NOMO-1 treated with dmso at 0.1 percent for 144 hours (cell line): Measurements from ENCODE around the gene EHD1.

ENCODE experiments used
- DNase-seq: peaks from one replicate; lab custom pipeline; 2025; ENCODE audit not compliant: unreplicated experiment; lab: John Stamatoyannopoulos, UW

Gene EHD1

GRCh38 chr11:64875369-64876228 is 2.8 kb downstream of the EHD1 start:
- DNase-seq = peak; percentile 86

DNA sequence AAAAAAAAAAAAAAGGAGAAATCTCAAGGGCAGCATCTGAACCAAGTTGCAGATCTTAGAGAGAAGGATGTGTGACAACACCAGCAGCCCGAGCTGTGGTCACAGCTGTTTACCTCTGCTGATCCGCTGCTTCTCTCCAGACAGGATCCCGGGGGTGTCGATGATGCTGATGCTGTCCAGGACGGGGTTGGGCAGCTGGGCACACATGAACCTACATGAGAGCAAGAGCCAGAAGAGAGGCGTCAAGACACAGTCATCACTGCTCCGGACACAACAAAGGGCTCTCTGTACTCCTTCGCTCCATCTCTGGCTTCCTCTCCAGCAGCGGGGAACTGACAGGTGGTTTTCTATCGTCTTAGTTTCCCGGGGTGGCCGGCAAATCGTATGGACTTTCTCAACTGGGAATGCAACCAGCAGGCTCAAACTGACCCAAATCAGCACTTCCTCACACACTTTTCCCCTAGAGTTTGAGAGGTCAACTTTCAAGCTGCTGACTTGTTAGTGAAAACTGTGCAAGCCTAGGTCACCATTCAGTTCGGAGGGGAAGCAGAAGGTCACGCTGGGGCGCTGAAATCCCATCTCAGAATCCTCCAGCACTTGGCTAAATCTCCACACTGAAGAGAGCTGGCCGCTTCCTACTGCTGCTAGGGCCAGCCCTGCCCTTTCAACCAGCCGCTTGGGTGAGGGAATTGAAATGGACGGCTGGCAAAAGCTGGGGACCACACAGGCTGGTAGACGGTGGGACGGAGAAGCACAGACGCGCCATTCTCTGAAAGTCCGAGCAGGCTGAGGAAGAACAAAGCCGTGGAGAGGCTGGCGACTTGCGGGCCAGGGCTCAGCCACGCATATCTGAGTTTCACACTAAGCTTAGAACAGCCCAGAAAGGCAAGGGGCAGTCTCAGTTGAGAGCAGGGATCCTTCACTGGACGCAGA is 3.8 kb downstream of the EHD1 start:
- DNase-seq = no peak

GRCh38 chr11:64872790-64873488 is 5.5 kb downstream of the EHD1 start:
- no peak for DNase-seq

- DNase-seq = no peak
Observed at GRCh38 chr11:64871492-64871891, 6.9 kb downstream of the EHD1 start.

DNA sequence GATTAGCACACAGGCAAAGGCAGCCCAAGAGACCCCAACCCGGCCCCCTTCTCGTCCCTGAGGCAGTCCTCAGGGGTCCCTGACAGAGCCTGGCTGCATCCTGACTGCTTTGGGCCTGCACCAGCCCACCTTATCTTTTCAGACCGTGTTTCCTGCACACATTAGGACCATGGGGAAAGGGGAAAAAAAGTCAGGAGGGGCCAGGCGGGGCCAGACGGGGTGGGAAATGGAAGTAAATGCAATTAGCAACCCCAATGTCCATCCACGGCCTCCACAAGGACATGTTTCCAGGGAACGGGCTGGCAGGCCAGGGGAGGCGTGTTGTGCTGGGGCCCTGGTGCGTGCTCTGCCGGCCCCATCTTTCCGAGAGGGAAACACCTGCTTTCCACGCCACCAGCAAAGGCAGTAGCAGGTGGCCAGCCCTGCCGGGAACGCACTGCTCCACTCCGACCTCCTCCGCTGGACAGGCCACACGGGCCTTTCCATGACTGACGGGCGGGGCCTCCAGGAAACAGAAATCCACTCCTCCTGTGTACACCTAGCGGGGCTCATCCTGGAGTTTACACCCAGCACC is 7.4 kb downstream of the EHD1 start:
- DNase-seq = no peak

- no peak for DNase-seq
Observed at GRCh38 chr11:64870176-64870892, 8.1 kb downstream of the EHD1 start.

DNA sequence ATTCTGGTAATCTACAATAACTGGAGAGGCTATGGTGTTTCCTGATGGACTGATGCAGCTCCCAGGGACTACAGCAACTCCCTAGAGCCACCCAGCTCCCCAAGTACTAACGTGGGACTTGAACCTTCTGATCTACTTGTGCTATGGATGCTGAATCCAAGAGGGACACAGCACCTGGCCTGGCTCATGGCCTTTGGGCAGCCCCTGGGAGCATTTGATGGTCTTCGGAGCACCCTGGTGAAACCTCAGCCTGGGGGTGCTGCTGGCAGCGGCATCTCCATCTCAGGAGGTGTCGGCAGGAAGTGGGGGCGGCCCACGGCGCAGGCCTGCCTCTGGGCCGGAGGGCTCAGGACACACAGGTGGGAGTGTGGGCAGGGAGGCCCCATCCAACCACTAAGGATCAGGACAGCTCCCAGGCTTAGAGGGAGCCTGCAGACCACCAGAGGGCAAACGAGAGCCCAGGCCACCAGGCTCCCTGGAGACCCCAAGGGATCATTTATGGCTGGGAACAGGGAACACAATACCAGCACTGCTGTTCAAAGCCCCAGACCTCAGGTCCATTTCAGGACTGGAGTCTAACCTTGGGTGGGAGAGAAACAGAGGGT is 8.7 kb downstream of the EHD1 start:
- DNase-seq = no peak

GRCh38 chr11:64868904-64869570 is 9.4 kb downstream of the EHD1 start:
- DNase-seq = no peak

DNA sequence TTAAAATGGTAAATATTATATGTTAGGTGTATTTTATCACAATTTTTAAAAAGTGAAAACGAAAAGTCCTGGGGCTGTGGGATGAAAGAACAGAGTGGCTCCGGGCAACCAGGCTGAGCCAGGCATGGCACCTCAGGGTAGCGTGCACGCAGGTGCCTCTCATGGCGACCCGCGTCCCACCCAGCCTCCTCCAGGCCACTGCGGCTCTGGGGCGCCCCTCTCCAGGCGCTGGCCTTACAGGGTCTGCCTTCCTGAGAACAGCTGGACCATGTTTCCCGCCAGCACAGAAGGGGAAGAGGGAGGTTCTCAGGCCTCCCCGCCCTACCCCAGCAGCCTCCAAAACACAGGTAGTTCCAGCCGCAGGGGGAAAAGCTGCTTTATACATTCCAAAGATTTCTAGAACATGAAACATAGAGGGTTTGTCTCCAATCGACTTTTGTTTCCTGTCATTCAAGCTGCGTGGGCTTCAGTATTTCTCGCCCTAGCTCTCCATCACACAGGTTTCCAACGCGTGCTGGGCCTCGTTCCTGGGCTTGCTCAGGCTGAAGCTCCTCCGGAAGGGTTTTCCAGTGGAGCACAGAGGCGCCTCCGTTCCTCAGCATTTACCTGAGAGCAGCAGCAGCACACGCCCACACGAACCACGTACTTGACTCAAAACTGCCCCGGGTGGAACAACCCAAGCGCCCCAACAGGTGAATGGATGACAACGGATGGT is 10.5 kb downstream of the EHD1 start:
- DNase-seq = no peak

DNA sequence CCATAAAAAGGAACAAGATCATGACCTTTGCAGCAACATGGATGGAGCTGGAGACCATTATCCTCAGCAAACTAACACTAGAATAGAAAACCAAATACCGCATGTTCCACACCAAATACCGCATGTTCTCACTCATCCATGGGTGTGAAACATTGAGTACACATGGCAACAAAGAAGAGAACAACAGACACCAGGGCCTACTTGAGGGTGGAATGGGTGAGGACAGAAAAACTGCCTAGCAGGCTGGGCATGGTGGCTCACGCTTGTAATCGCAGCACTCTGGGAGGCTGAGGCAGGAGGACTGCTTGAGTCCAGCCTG is 12.3 kb downstream of the EHD1 start:
- no peak for DNase-seq

DNA sequence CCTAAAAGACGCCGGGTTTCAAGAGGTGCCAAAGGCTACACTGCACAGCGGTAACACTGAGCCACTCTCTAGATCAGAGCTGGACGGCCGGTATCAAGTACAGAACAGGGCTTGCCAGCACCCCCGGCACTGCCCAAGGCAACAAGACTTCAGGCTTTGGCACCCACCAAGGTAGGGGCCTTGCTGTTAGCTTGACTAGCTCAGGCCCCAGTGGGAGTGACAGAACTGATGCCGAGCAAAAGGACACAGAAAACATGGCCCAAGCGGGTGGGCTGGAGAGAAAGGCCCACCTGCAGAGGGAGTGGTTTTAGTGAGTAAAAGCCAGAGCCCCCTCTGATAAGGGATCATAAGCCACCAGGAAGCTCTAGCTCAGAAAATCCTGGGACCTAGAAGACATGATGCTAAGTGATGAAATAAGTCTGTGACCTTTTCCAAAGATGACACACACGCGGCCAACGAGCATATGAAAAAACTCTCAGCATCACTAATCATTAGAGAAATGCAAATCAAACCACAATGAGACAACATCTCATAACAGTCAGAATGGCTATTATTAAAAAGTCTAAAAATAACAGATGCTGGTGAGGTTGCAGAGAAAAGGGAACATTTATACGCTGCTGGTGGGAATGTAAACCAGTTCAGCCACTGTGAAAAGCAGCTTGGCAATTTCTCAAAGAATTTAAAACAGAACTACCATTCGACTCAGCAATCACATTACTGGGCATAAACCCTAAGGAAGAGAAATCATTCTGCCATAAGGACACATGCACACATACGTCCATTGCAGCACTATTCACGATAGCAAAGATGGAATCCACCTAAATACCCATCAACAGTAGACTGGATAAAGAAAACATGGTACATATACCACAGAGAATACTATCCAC is 12.9 kb downstream of the EHD1 start:
- no peak for DNase-seq

DNA sequence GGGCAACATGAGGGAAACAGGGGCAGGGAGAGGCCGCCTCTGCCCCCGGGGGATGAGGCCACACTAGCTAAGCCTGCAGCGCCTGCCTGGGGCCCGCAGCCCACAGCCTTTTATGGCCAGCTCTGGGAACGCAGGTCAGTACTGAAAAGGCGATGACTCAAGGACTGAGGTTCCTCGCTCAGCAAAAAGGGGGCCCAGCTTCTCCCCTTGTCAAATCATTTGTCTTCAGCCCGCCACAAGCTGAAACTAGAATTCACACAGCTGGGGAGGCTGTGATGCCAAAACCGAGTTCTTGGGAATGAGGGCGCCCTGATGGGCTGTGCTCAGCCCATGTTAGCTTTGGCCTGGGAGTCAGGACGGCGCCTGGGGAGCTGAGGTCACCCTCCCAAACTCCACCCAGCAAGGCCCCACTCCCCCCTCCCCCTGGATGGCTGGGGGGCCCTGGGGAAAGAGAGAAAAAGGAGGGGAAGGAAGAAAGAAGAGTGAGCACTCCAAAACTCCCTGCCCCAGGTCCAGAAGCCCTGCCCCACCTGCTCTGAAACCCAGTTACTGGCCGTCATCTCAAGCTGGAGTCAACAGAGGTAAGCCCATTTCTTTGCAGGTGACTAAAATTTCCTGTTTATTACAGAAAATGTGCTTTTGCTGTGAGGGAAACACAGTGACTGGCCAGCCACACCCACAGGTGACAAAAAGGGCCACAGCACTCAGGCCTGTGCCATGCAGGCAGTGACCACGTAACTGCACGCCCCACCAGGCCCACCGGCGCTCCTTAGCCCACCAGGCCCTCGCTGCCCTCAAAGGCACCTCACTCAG is 13.7 kb downstream of the EHD1 start:
- DNase-seq = peak; percentile 48

GRCh38 chr11:64864135-64864472 is 14.3 kb downstream of the EHD1 start:
- no peak for DNase-seq

GRCh38 chr11:64863391-64864060 is 14.9 kb downstream of the EHD1 start:
- no peak for DNase-seq

GRCh38 chr11:64862987-64863390 is 15.4 kb downstream of the EHD1 start:
- DNase-seq = no peak

- no peak for DNase-seq
Observed at GRCh38 chr11:64861227-64861975, 17.0 kb downstream of the EHD1 start.
